HepG2 (cell line): ENCODE measurements around the gene RUNX3. TPM values are rescaled to one million over a fixed set of nuclear protein-coding genes. Genes with fewer than 3 reads are reported as not detected.

ENCODE experiments used
- AGO2 ChIP-seq: fragments of 200-400 bp; formaldehyde crosslinking; optimal IDR thresholded peaks from 2 replicates; pipeline ENCODE3; 2017; ENCODE audit warnings: mild to moderate bottlenecking, low read depth, low read length, moderate library complexity
- EP300 ChIP-seq, 3 experiments: sonication (generic) in 1 of 3; formaldehyde crosslinking in 1 of 3; IDR thresholded peaks; 2 replicates each; pipeline versions ENCODE4 v1.5.1 to v1.6.1; 2011 to 2020; ENCODE audit warnings: low read depth in 2 of 3, low read length in 2 of 3, borderline replicate concordance in 1 of 3, improper control_type of control experiment in 1 of 3, mild to moderate bottlenecking in 1 of 3, missing genetic modification reagents in 1 of 3, moderate library complexity in 1 of 3
- NAIF1 ChIP-seq: sonication (generic); formaldehyde crosslinking; IDR thresholded peaks from 2 replicates; pipeline ENCODE4 v1.5.0; 2020; ENCODE audit warnings: mild to moderate bottlenecking, missing genetic modification reagents, borderline replicate concordance
- RBM22 ChIP-seq: fragments of 200-400 bp; formaldehyde crosslinking; optimal IDR thresholded peaks from 2 replicates; pipeline ENCODE3; 2017; ENCODE audit warnings: mild to moderate bottlenecking, low read length, moderate library complexity
- TARDBP ChIP-seq: sonication (generic); formaldehyde crosslinking; IDR thresholded peaks from 2 replicates; pipeline ENCODE4 v1.8.0; 2022; ENCODE audit warnings: mild to moderate bottlenecking, missing genetic modification reagents
- TMF1 ChIP-seq: sonication (generic); formaldehyde crosslinking; IDR thresholded peaks from 2 replicates; pipeline ENCODE4 v1.8.1; 2022; ENCODE audit warnings: low read depth, missing genetic modification reagents
- ZBTB7A ChIP-seq: sonication (generic); formaldehyde crosslinking; IDR thresholded peaks from 2 replicates; pipeline ENCODE4 v1.8.0; 2022; ENCODE audit warnings: mild to moderate bottlenecking, missing genetic modification reagents
- ZHX1 ChIP-seq: sonication (generic); formaldehyde crosslinking; IDR thresholded peaks from 2 replicates; pipeline ENCODE4 v1.8.1; 2022; ENCODE audit warnings: low read depth, mild to moderate bottlenecking, missing genetic modification reagents
- ZNF451 ChIP-seq: sonication (generic); formaldehyde crosslinking; IDR thresholded peaks from 2 replicates; pipeline ENCODE4 v1.5.0; 2020; ENCODE audit warnings: mild to moderate bottlenecking, missing genetic modification reagents
- ZNF543 ChIP-seq: sonication (generic); formaldehyde crosslinking; IDR thresholded peaks from 2 replicates; pipeline ENCODE4 v1.4.0; 2020; ENCODE audit warnings: mild to moderate bottlenecking, missing genetic modification reagents
- ZNF577 ChIP-seq: sonication (generic); formaldehyde crosslinking; IDR thresholded peaks from 2 replicates; pipeline ENCODE4 v1.4.0; 2020; ENCODE audit warnings: mild to moderate bottlenecking, low read depth, missing genetic modification reagents, borderline replicate concordance
- ZNF724P ChIP-seq: sonication (generic); formaldehyde crosslinking; IDR thresholded peaks from 2 replicates; pipeline ENCODE4 v1.8.0; 2022; ENCODE audit warnings: missing genetic modification reagents, borderline replicate concordance
- polyA plus RNA-seq, 8 experiments: library from polyadenylated mRNA; depleted of rRNA in 3 of 8; stranded (reverse) in 7 of 8; unstranded in 1 of 8; fragments of >200 nt; fragmentation: Illumina TruSeq in 4 of 8; extraction: Trizol in 4 of 8; gene quantifications; 2 replicates each; pipeline versions ENCODE4 v1.2.1 to v1.2.3, GENCODE V29; 2011 to 2016; ENCODE audit warnings: low read depth in 4 of 8, missing spikeins in 1 of 8, mixed read lengths in 1 of 8; ENCODE audit not compliant: insufficient read depth in 1 of 8
- total RNA-seq, 5 experiments: library from RNA; depleted of rRNA; stranded (reverse); fragments of >200 nt; fragmentation: Illumina TruSeq; extraction: Trizol; gene quantifications; 2 replicates each; pipeline ENCODE4 v1.2.3, GENCODE V29; 2016; ENCODE audit warnings: low read depth in 1 of 5
- TF ChIP-seq, protein P1 (sequence below): sonication (generic); formaldehyde crosslinking; IDR thresholded peaks from 2 replicates; pipeline ENCODE4 v1.5.0; 2020; ENCODE audit warnings: missing genetic modification reagents, mild to moderate bottlenecking, borderline replicate concordance
- TF ChIP-seq, protein P2 (sequence below): sonication (generic); formaldehyde crosslinking; IDR thresholded peaks from 2 replicates; pipeline ENCODE4 v1.4.0; 2020; ENCODE audit warnings: missing genetic modification reagents, mild to moderate bottlenecking, borderline replicate concordance
- TF ChIP-seq, protein P3 (sequence below): sonication (generic); formaldehyde crosslinking; IDR thresholded peaks from 2 replicates; pipeline ENCODE4 v1.4.0; 2020; ENCODE audit warnings: mild to moderate bottlenecking, low read depth, missing genetic modification reagents
- TF ChIP-seq, protein P4 (sequence below): sonication (generic); formaldehyde crosslinking; IDR thresholded peaks from 2 replicates; pipeline ENCODE4 v1.4.0; 2020; ENCODE audit warnings: missing genetic modification reagents, borderline replicate concordance

RUNX3 gene
- total and polyA plus RNA-seq, 2 of the 13 experiments (the other 11 are each of a cell fraction or from before 2014, with no cell fraction given): 0.04 to 0.22 TPM

DNA sequence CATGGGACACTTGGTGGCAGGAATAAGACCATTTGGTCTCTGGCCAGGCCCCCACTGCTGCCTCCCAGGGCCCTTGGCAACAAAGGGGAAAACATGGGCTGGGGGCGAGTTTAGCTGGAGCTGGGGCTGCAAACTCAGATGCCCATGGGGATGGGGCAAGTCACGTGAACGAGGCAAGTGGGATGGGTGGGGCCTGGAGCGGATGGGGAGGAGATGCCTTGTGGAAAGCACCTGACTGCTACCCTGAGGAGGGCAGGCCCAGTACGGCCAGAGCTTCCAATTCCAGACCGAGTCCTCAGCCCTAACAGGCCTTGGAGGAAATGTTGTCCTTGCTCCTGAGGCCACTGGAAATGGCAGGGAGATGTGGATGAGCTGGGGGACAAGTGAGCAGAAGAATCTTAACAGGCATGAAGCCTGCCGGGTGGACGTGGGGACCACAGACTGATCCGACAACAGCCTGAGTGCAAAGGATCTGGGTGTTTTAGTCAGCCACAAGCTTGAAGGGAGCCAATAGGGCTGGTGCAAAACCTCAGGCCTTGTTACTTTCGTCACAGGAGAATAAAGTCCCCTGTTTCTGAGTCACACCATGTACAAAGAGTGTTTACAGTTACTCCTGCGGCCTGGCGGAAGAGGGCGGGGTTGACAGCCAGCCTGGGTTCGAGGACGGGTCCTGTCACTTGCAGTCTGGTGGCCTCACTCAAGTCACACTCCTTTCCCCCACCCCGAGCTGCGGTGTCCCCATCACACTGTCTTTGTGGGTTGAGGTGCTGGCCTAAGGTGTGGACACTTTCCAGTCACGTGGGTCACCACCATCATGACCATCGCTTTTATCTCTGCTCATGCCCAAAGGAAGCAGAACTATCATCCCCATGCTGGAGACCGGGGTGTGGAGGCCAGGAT is 19.1 kb downstream of the RUNX3 start (continued):
- TF ChIP-seq ZHX1: peak; percentile 21; the same call in 1 of the 2 replicates
- no peak for TF ChIP-seq TMF1 (CRISPR knock-in tag)
- TF ChIP-seq AGO2: no peak
- TF ChIP-seq NAIF1: peak; percentile 48; the same call in 1 of the 2 replicates
- no peak for TF ChIP-seq ZNF577
- no peak for TF ChIP-seq ZNF543 (CRISPR knock-in tag)
- TF ChIP-seq ZNF724P (CRISPR knock-in tag): 0 out of 2 replicates have a peak, but pooled peaks have one; percentile 19
- TF ChIP-seq ZBTB7A (CRISPR knock-in tag): 0 out of 2 replicates have a peak, but pooled peaks have one; percentile 39
- TF ChIP-seq, protein P1, sequence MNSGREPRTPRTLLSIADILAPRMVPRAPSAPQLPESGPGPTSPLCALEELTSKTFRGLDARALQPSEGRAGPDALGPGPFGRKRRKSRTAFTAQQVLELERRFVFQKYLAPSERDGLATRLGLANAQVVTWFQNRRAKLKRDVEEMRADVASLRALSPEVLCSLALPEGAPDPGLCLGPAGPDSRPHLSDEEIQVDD (CRISPR knock-in tag): no peak
- TF ChIP-seq EP300 (IDR thresholded peaks at IDR 0.05; ENCODE audit: low read depth in 2 of 2, low read length in 2 of 2): peak in 1 of 2 experiments; percentile 56; a peak in 1 of 4 replicates
- TF ChIP-seq EP300 (CRISPR knock-in tag; IDR thresholded peaks at IDR 0.05; ENCODE audit: borderline replicate concordance): no peak; the same call in none of the 2 replicates
- no peak for TF ChIP-seq RBM22
- TF ChIP-seq, protein P2, sequence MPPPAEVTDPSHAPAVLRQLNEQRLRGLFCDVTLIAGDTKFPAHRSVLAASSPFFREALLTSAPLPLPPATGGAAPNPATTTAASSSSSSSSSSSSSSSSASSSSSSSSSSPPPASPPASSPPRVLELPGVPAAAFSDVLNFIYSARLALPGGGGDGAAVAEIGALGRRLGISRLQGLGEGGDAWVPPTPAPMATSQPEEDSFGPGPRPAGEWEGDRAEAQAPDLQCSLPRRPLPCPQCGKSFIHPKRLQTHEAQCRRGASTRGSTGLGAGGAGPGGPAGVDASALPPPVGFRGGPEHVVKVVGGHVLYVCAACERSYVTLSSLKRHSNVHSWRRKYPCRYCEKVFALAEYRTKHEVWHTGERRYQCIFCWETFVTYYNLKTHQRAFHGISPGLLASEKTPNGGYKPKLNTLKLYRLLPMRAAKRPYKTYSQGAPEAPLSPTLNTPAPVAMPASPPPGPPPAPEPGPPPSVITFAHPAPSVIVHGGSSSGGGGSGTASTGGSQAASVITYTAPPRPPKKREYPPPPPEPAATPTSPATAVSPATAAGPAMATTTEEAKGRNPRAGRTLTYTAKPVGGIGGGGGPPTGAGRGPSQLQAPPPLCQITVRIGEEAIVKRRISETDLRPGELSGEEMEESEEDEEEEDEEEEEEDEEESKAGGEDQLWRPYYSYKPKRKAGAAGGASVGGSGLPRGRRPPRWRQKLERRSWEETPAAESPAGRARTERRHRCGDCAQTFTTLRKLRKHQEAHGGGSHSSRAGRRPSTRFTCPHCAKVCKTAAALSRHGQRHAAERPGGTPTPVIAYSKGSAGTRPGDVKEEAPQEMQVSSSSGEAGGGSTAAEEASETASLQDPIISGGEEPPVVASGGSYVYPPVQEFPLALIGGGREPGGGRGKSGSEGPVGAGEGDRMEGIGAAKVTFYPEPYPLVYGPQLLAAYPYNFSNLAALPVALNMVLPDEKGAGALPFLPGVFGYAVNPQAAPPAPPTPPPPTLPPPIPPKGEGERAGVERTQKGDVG (CRISPR knock-in tag): no peak
- TF ChIP-seq, protein P3, sequence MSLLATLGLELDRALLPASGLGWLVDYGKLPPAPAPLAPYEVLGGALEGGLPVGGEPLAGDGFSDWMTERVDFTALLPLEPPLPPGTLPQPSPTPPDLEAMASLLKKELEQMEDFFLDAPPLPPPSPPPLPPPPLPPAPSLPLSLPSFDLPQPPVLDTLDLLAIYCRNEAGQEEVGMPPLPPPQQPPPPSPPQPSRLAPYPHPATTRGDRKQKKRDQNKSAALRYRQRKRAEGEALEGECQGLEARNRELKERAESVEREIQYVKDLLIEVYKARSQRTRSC (CRISPR knock-in tag): no peak
- TF ChIP-seq TARDBP (CRISPR knock-in tag): peak; percentile 42; the same call in 1 of the 2 replicates
- no peak for TF ChIP-seq ZNF451 (CRISPR knock-in tag)
- TF ChIP-seq, protein P4, sequence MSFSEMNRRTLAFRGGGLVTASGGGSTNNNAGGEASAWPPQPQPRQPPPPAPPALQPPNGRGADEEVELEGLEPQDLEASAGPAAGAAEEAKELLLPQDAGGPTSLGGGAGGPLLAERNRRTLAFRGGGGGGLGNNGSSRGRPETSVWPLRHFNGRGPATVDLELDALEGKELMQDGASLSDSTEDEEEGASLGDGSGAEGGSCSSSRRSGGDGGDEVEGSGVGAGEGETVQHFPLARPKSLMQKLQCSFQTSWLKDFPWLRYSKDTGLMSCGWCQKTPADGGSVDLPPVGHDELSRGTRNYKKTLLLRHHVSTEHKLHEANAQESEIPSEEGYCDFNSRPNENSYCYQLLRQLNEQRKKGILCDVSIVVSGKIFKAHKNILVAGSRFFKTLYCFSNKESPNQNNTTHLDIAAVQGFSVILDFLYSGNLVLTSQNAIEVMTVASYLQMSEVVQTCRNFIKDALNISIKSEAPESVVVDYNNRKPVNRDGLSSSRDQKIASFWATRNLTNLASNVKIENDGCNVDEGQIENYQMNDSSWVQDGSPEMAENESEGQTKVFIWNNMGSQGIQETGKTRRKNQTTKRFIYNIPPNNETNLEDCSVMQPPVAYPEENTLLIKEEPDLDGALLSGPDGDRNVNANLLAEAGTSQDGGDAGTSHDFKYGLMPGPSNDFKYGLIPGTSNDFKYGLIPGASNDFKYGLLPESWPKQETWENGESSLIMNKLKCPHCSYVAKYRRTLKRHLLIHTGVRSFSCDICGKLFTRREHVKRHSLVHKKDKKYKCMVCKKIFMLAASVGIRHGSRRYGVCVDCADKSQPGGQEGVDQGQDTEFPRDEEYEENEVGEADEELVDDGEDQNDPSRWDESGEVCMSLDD (CRISPR knock-in tag): no peak
